Suppressor macrophage treated with lipopolysaccharide for 1 hour (primary cell): ENCODE measurements around the gene NCSTN.

ENCODE experiments used
- DNase-seq, 3 donors: peaks; one replicate each; pipeline ENCODE4 v3.0.0-alpha.2; 2020 to 2022

Gene NCSTN

DNA sequence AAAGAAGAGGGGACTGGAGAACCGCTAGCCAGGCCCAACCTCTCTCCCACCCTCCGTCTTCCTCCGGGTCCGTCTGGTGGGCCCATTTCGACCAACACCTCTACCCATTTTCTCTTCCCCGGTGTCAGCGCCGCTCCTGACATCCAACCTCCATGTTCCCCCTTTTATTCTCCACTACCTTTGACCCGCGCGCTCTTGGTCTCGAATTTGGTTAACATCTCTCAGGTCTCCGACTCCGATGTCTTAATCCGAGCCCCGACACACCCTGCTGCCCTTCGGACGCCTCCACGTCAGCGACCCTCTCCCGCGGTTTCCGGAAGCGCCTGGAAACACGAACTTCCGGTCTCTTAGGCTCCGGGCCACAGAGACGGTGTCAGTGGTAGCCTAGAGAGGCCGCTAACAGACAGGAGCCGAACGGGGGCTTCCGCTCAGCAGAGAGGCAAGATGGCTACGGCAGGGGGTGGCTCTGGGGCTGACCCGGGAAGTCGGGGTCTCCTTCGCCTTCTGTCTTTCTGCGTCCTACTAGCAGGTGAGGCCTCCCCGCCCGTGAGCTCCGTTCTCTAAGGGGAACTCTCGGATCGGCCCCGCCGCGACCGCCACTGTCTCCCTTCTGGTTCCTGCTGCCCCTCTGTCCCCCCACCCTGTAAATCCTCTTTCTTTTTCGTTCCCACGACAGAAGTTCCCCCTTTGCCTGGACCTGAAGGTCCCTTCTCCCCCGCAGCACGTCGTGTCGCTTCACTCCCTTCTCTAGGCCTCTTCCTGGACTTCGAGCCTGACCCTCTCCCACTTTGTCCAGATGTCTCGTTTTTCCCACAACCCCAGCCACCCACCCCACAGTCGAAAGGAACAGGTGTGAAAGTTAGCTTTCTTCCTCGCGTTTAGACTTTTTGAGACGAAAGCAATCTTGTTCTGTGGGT, at the start of gene NCSTN, which contains the start of gene COPA:
Gene NCSTN (plus strand): TSS at position 431 of the 917 bp plus-strand sequence. CDS start 14 bp downstream, at position 445.
Gene COPA (minus strand): TSS at position 298 of the 917 bp plus-strand sequence. CDS start 80 bp downstream, at position 218.
- DNase-seq: peak; percentile 96 to 98 (median 97)

DNA sequence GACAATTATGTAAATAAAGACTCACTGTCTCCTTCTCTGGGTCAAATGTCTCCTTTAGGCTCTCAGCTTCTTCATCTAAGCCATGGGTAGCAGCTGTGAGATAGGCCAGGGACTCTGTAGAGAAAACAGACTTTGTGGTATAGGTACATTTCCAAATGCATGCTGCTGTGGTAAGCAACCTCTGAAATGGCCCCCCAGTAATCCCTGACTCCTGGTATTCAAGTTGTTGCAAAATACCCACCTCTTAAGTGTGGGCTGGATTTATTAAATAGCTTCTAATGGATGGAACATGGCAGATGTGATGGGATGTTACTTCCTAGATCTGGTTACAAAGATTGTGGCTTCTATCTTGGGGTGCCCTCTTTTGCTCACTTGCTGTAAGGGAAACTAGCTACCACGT, 47.1 kb upstream of the NCSTN start:
- no peak for DNase-seq

DNA sequence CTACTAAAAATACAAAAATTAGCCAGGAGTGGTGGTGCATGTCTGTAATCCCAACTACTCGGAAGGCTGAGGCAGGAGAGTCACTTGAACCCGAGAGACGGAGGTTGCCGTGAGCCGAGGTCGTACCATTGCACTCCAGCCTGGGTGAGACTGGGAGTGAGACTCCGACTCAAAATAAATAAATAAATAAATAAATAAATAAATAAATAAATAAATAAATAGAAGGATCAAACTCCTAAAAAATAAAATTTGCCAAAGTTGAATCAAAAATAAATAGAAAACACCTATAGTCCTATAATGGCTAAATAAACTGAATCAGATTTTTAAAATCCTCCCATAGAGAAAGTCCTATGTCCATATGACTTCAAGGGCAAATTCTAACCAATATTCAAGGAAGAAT, 43.0 kb upstream of the NCSTN start:
- DNase-seq: no peak

DNA sequence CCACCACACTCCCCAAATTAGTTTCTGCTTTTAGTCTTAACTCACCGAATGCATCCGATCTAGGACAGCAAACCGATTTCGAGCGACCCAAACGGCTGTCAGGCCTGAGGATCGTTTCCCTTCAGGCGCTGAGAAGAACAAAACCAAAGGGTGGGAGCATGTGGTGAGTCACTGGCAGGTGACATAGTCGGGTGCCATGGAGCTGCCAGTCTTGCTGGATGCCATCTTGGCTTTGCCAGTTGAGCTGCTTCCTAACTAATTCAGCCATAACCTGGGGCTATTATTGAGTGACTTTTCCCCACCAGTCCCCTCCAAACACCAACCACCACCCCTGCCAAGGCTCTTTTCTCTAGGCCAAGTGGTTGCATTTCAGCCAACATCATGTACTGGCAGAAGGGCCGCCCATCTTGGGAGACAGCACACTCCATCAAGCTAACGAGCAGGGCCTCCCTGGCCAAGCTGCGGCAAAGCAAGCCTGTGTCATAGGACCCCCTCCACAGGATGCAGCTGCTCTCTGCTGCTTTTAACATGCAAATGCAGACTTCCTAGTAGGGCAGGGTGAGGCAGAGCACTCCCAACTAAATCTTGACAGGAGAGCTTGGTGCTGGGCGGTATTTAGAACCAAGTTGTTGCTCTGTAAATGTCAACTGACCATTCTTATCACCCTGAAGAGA, 35.9 kb upstream of the NCSTN start:
- no peak for DNase-seq

DNA sequence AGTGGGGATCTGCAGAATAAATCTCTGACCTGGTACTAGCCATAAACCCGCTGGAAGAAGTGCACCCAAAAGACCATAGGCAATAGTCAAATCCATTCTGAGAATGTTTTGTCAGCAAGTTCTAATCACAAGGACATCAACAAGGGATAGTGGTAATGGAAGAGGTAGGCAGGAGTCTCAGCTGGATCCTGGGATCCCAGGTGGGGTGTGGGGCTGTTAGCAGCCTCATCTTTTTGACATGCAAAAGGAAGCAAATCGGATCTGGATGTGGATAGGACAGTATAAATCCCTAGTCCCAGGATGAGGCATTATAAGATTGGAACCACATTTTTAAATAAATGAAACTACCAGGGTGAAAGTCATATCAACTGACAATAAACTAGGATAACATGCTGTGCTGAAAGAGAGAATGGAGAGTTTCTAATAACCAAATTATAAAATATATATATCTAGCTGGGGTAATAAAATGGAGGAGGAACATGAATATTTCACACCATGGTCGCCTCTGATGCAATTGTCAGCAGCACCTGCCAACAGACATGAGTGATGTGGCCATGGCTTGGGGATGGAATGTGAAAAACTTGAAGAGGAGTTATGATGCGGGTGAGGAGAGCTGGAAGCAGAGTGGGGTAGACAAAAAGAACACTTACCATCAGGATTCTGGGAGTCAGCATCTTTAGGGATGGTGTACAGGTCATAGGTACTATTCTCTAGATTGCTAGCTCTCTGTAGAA, 34.6 kb upstream of the NCSTN start:
- DNase-seq: no peak

DNA sequence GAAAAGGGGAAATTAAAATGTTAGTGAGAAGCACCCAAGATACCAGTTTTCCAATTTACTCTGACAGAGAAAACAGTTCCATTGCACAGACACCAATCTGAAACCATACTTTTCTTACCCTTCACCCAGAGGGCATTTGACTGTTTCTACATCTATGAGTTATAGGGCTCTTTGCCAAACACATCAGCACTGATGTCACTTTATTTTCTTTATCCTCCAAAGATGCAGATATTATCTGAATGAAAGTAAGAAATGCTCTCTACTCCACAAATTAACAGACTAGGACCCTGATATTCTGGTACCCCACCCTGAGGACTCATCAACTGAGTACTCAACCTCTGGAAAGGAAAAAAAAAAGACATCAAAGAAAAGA, 34.0 kb upstream of the NCSTN start:
- DNase-seq: peak; percentile 17 to 65 (median 36)

DNA sequence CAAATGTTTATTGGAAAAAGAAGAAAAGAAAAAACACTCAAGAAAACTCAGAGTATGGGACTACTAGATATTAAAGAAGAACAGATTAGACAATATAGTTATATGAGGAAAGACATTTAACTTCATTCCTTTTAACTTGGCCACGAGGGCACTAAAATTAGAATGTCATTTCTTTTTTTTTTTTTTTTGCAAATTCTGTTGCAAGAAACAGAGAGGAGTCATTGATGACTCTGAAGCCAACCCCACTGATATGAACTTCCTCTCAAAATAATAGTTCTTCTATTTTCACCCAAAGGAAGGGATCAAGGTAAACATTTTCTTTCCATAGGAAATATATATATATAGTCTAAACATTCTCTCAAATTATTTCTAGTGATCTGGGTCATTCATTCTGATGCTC, 33.6 kb upstream of the NCSTN start:
- DNase-seq: peak; percentile 28 to 70 (median 61)

DNA sequence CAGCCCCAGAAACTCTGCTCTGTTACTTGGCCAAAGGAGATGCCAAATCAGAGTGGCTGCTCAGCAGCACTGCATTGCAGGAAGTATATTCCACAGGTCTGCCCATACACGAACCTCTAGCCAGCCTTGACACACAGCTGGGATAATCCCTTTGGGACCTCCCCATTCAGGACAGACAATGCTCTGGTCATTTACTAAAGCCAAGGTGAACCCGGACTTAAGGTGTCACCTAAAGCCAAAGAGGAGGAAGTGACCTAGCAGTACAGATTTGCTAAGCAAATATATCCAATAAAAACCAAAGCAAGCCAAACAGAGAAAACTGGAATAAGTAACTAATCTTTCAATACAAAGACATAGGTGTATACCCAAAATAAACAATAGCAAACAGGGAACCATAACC, 27.8 kb upstream of the NCSTN start:
- no peak for DNase-seq

DNA sequence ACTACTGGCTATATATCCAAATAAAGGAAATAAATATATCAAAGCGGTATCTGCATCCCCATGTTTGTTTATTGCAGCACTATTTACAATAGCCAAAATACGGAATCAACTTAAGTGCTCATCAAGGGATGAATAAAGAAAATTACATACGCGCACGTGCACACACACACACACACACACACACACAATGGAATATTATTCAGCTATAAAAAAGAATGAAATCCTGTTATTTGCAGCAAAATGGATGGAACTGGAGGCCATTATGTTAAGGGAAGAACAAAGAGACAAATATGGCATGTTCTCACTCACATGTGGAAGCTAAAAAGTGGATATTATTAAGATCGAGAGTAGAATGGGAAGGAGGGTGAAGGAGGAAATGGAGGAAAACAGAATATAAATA, 20.4 kb upstream of the NCSTN start:
- DNase-seq: no peak

DNA sequence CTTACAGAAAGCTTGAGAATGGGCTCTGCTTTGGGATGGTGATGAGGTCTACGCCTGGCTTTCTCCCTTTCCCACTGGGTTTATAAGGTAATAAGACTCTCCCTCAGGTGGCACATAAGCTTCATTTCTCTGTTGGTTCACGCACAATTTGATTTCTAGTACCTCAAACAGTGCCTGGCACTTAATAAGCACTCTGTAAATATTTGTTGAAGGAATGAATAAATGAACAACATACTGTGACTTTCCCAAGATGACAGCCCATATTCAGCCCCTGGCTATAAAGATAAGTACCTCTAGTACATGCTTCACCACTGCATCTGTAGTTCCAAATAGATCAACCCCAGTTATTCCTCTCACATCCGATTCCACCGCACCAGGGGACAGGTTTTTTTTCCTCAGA, 17.9 kb upstream of the NCSTN start:
- no peak for DNase-seq

DNA sequence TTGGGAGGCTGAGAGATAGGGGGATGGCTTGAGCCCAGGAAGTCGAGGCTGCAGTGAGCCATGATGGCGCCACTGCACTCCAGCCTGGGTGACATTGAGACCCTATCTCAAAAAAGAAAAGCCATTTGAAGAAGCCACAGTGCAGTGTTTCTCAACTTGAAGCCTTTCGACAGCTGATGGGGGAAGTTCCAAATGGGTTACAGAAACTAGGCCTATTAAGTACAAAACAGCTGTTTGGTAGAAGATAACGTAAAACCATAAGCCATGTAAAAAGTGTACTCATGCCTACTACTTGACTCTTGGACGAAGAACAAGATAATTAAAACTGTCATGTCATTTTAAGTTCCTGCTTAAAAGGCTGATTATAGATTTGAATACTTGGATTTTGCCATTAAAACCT, 16.8 kb upstream of the NCSTN start:
- no peak for DNase-seq

DNA sequence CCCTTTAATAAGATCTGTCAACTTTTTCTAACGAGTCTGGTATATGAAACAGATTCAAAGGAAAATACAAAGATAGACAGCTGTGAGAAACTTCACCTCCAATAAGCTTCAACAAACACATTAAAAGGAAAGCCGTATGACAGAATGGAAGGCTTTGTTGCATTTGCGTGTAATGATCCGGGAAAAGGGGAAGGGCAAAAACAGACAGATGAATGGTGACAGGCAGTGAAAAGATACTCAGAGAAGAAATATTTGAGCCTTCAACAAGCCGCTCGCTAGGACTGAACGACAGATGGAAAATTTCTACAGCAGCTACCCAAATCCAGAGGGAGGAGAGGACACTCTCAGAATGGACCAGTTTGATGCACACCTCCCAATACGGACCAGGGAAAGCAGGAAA, 15.0 kb upstream of the NCSTN start:
- no peak for DNase-seq

DNA sequence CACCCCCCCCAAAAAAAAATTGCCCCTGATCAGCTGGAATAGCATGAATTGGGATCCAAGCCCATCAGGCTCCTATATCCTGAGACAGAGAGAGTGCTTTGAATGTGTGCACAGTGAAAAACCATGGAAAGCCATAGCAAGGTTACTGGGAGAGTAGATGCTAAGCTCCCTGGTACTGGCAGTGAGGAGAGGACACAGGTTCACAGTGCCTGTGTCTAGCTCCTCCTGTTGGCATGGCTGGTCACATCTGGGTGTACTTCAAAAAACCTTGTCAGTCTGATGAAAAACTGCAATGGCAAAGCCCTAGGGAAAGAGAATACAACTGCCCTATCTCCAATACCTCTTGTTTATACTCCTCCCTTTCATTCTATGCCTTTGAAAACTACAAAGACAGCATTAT, 13.1 kb upstream of the NCSTN start:
- DNase-seq: no peak

DNA sequence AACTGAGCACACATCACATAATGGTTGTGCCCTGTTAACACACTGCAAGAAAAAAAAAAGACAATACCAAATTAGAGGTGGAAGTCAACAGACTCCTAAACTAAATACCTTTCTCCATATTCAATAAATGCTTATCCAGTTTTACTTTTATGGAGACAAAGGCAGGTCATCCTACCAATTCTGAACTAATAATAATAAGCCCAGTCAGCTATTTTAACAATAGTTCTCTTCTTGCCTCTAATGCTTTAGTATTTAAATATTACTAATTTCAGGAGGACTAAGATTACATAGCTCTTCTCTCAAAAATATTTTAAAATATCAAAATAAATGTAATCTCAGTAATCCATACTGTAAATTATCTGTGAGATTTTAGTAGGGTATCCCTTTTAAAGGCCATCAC, 10.7 kb upstream of the NCSTN start:
- DNase-seq: no peak

DNA sequence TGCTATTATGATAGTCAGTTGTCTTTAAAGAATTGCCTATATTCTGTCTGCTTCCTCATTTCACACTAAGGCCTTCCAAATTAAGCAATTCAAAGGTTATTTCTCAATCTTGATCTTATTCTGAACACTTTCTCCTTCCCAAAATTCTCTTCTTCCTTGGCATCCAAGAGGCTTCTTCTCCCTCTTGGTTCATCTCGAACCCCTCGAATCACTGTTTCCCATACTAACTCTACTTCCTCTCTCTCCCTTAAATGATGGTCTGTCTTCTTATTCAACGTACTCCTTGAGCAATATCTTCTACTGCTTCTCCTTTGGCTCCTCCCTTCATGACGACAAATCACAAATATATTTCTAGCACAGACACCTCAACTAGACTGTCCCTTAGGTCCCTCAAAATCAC, 4.6 kb upstream of the NCSTN start:
- peak; percentile 51 to 75 (median 73) for DNase-seq

DNA sequence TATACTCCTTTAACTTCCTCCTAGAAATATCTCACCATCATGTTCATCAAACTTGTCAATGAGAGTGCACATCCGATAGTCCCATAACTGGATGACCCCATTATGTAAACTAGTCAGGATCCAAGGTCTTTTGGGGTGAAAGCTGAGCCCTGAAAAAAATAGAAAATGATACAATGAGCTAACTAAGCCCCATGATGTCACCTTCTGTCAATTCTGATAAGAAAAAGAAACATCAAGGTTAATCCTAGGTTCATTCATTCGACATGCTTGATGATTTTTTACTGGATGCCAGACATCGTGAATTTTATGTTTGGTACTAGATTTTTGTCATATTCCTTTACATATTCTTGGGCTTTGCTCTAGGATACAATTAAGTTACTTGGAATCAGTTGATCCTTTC, 3.0 kb upstream of the NCSTN start:
- peak in 1 of 3 donors; percentile 27 for DNase-seq

DNA sequence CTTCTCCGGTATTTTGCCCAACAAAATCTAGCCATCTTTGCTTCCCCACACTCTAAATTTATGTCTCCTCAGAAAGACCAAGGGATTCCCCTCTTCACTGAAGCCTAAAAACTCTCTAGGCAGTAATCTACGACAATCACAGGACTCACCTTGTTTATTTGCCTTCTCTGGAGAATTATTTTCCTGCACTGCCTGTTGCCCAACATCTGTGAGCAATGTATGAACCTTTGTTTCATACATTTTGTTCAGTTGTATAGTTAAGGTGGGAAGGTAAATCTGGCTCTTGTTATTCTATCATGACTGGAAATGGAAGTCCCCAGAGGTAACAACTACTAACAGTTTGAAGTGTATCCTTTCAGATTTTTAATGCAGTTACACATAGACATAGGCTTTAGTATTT, 2.3 kb upstream of the NCSTN start:
- DNase-seq: no peak

DNA sequence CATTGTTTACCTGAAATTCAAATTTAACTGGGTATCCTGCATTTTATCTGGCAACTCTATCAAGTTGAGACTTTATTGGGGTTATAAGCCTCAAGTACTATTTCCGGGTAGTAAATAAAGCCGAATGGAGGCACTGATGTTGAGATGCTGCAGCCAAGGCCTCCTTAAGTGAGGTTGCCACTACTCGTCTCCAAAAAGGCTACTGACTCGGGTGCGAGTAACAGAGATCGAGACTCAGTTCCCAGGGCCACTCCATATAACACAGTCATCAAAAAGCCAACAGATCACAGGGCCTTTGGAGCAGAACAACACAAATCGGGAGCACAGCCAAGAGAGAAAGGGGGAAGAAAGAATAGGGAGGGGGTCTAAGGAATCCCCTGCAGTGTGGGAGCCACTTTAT, 657 bp upstream of the NCSTN start:
- no peak for DNase-seq

DNA sequence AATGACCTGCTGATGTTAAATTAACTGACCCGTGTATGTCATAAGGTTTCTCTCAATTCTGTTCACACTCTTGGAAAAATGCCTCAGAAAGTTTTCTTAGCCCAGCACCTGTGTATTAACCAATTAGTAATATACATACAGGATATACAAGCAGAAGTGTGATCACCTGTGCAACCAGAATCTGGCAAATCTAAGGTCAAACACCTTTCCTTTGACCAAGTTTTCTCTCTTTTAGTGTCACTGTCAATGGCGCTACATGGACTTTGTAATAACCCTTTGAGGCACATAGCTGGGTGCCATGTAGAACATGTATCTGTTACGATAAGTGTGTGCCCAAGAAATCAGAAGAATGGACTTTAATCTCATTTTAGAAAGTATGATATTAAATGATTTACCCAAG, 1.1 kb downstream of the NCSTN start:
- no peak for DNase-seq

DNA sequence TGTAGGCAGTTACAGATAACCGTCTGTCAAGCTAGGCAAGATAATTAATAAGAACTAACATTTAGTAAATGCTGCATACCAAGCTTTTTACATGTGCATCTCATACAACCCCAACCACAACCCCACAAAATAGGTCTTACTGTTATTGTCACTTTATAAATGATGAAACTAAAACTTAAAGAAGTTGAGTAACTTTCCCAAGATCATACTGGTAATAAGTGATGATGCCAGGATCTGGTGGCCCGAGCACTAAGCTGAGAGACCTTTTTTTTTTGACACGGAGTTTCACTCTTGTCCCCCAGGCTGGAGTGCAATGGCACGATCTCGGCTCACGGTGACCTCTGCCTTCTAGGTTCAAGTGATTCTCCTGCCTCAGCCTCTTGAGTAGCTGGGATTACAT, 1.8 kb downstream of the NCSTN start:
- DNase-seq: no peak

DNA sequence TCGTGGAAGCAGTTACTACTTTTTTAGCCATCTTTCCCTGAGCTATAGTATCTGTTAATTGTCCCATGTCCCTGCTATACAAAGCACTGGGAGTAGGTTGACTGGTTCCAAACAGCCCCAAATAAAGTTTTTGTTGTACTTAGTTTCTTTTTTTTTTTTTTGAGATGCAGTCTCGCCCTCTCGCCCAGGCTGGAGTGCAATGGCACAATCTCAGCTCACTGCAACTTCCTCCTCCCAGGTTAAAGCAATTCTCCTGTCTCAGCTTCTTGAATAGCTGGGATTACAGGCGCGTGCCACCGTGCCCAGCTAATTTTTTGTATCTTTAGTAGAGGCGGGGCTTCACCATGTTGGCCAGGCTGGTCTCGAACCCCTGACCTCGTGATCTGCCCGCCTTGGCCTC, 3.3 kb downstream of the NCSTN start:
- DNase-seq: peak; percentile 35 to 57 (median 55)

DNA sequence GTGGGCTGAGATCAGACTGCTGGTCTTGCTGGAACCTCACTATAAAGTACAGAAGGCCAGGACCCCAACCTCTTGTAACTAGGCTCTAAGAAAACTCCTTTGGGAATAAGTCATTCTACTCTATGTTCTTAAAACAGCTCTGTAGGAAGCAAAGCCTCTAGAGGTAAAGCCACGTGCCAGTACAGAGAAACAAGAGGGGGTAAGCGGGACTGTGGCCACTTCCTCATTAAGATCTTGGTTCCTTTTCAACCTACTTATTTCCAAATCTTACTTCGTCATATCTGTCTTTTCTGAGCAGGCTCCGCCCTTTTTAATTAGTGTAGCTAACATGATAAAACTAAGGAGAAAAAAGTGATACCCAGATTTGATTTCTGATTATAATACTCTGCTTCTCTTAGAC, 3.8 kb downstream of the NCSTN start:
- DNase-seq: peak; percentile 72 to 85 (median 84)

DNA sequence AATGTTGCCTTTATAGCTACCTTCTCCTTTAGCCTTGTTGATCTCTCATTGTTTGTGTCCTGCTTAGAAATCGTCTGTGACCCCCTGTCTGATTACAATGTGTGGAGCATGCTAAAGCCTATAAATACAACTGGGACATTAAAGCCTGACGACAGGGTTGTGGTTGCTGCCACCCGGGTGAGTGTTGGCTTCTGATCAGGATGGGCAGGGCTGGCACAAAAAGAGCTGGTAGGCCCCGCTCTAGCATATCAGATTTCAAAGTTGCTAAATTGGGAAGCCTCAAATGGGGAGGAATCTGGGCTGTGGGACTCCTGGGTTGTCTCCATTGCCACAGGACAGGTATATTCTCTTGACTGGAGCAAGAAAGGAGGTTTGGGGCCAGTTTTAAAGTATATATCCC, 8.4 kb downstream of the NCSTN start:
- DNase-seq: no peak

DNA sequence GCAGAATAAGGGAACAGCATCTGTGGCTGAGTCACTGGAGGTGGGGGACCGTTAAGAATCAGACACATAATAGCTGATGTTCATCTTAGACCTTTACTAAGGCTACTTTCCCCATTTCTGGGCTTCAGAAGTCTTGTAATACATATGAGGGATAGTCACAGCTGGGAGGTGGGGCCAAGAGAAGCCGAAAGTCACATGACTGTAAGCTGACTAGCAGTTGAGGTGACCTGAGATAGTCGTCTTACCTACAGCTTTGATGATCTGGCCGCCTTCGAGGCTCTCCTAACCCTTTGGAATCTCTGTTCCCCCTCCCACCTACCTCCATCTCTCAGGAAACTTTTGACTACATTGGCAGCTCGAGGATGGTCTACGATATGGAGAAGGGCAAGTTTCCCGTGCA, 9.4 kb downstream of the NCSTN start:
- DNase-seq: no peak
